GM12878 (cell line): ENCODE measurements around the gene TPI1. TPM values are rescaled to one million over a fixed set of nuclear protein-coding genes. Genes with fewer than 3 reads are reported as not detected.

Experiments
- EZH2 ChIP-seq: IDR thresholded peaks from 2 replicates; pipeline ENCODE4 v1.6.1; 2012; ENCODE audit warnings: low read depth, mild to moderate bottlenecking, control low read depth, inconsistent platforms, low read length, borderline replicate concordance; ENCODE audit not compliant: control insufficient read depth
- GABPA ChIP-seq: IDR thresholded peaks from 2 replicates; pipeline ENCODE4 v1.6.1; 2014; ENCODE audit warnings: antibody characterized with exemption, low read depth, mild to moderate bottlenecking, inconsistent platforms
- MEF2A ChIP-seq: IDR thresholded peaks from 2 replicates; pipeline ENCODE4 v1.6.1; 2011; ENCODE audit warnings: low read depth, mild to moderate bottlenecking, low read length, moderate library complexity; ENCODE audit not compliant: insufficient read depth
- MTA3 ChIP-seq: IDR thresholded peaks from 2 replicates; pipeline ENCODE4 v1.6.1; 2012; ENCODE audit warnings: low read length, inconsistent platforms, borderline replicate concordance
- NFXL1 ChIP-seq: fragments of 450-650 bp; IDR thresholded peaks from 2 replicates; pipeline ENCODE4 v1.6.1; 2017; ENCODE audit warnings: antibody characterized with exemption, mild to moderate bottlenecking, borderline replicate concordance
- NRF1 ChIP-seq: conservative IDR thresholded peaks from 2 replicates; pipeline ENCODE4 v1.6.1; 2011; ENCODE audit warnings: mild to moderate bottlenecking, low read depth, low read length, improper control_type of control experiment
- POLR2A ChIP-seq: IDR thresholded peaks from 2 replicates; pipeline ENCODE4 v1.6.1; 2011; ENCODE audit warnings: low read depth, mild to moderate bottlenecking, low read length
- SMC3 ChIP-seq: IDR thresholded peaks from 2 replicates; pipeline ENCODE4 v1.6.1; 2011; ENCODE audit warnings: low read length, improper control_type of control experiment, borderline replicate concordance
- SRF ChIP-seq, 2 experiments: IDR thresholded peaks; 2 replicates each; pipeline ENCODE4 v1.6.1; 2011; ENCODE audit warnings: low read depth in 2 of 2, low read length in 2 of 2, mild to moderate bottlenecking in 1 of 2, moderate library complexity in 1 of 2
- TBL1XR1 ChIP-seq: IDR thresholded peaks from 2 replicates; pipeline ENCODE4 v1.6.1; 2012; ENCODE audit warnings: low read depth, low read length, improper control_type of control experiment
- TCF12 ChIP-seq: IDR thresholded peaks from 2 replicates; pipeline ENCODE4 v1.6.1; 2011; ENCODE audit warnings: low read depth, mild to moderate bottlenecking, low read length
- ZNF207 ChIP-seq: fragments of 450-650 bp; IDR thresholded peaks from 2 replicates; pipeline ENCODE4 v1.6.1; 2014; ENCODE audit warnings: antibody characterized with exemption, mild to moderate bottlenecking, borderline replicate concordance
- ZSCAN29 ChIP-seq: fragments of 450-650 bp; IDR thresholded peaks from 2 replicates; pipeline ENCODE4 v1.6.1; 2017; ENCODE audit warnings: mild to moderate bottlenecking, moderate library complexity
- polyA plus RNA-seq, 11 experiments: library from polyadenylated mRNA; depleted of rRNA in 4 of 11; unstranded in 6 of 11; stranded (reverse) in 5 of 11; fragments of >200 nt; fragmentation: Nextera tagmentation in 4 of 11; fragmentation: Illumina TruSeq in 1 of 11; extraction: Ambion mirVana in 4 of 11; extraction: Trizol in 1 of 11; gene quantifications; 1 replicate in 1 of 11; 2 replicates in 10 of 11; pipeline versions ENCODE4 v1.2.1 to v1.2.3, GENCODE V29; 2011 to 2016; ENCODE audit warnings: inconsistent platforms in 2 of 11, missing spikeins in 2 of 11, low read depth in 1 of 11
- total RNA-seq, 4 experiments: library from RNA; depleted of rRNA in 3 of 4; stranded (reverse); fragments of >200 nt in 3 of 4; fragmentation: Illumina TruSeq in 1 of 4; extraction: Trizol in 1 of 4; gene quantifications; 2 replicates each; pipeline versions ENCODE4 v1.2.1 to v1.2.3, GENCODE V29; 2013 to 2021
- TF ChIP-seq, protein P1 (sequence below): IDR thresholded peaks from 2 replicates; pipeline ENCODE4 v1.6.1; 2012; ENCODE audit warnings: low read length, inconsistent platforms
- TF ChIP-seq, protein P2 (sequence below): fragments of 450-650 bp; IDR thresholded peaks from 2 replicates; pipeline ENCODE4 v1.6.1; 2016; ENCODE audit warnings: mild to moderate bottlenecking
- TF ChIP-seq, protein P3 (sequence below): fragments of 450-650 bp; IDR thresholded peaks from 2 replicates; pipeline ENCODE4 v1.6.1; 2016; ENCODE audit warnings: mild to moderate bottlenecking, moderate library complexity, borderline replicate concordance
- TF ChIP-seq, protein P4 (sequence below): fragments of 450-650 bp; IDR thresholded peaks from 2 replicates; pipeline ENCODE4 v1.6.1; 2016; ENCODE audit warnings: mild to moderate bottlenecking

TPI1 gene
- total and polyA plus RNA-seq, 10 of the 15 experiments (the other 5 are each of a cell fraction or from before 2014, with no cell fraction given): 916 to 7,349 (median 1,677) TPM

DNA sequence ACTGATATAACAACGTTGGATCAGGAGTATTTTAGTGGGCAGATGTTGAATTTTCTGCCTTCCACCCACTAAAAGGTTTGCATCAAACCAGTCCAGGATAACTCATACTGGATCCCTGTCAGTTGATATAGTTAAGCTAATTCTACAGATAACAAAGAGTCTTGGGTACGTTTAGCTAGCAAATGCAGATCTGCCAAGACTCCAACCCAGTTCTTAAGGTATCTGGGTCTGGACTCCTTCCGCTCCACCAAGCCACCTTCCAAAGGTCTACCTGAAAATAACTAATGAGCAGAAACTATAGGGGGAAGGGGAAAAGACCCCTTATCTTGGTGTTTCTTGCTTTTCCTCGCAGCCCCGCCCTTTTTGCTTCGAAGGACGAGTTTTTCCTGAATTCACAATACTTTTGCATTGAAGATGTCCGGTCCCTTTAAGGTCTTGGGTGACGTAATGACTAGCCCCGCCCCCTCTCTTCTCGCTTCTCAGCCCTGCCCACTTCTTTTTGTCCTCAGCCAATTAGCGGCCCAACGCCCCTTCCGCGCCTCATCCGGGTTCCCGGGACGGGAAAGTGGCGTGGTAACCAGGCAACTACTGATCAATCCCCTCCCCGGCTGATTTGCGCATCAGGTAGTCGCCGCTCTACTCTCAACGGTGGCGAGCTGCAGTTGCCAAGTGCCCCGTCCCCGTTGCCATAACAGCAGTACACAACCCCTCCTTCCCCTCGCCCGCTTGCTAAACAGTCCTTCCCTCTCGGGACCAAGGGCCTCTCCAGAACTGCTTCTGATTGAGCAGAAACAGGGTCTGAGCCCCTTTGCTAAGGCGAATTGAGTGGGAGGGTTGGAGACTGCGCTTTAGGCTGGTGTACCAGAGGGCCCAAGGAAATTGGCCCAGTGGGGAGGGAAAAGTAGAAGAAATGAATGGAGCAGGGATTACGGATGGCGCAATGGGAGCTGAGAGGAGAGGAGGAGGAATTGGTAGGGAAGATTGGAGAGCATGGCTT, 37.2 kb downstream of the TPI1 start, which contains the start of gene LRRC23 (continued):
- TF ChIP-seq, protein P1, sequence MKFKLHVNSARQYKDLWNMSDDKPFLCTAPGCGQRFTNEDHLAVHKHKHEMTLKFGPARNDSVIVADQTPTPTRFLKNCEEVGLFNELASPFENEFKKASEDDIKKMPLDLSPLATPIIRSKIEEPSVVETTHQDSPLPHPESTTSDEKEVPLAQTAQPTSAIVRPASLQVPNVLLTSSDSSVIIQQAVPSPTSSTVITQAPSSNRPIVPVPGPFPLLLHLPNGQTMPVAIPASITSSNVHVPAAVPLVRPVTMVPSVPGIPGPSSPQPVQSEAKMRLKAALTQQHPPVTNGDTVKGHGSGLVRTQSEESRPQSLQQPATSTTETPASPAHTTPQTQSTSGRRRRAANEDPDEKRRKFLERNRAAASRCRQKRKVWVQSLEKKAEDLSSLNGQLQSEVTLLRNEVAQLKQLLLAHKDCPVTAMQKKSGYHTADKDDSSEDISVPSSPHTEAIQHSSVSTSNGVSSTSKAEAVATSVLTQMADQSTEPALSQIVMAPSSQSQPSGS: 0 out of 2 replicates have a peak, but pooled peaks have one; percentile 76
- no peak; the same call in 1 of the 2 replicates for TF ChIP-seq ZNF207
- TF ChIP-seq POLR2A: peak; percentile 73
- TF ChIP-seq EZH2: no peak
- TF ChIP-seq NRF1: 0 out of 2 replicates have a peak, but pooled peaks have one; percentile 3
- no peak for TF ChIP-seq ZSCAN29
- 0 out of 4 replicates have a peak, but pooled peaks of 1 of the 2 experiments have one; percentile 2 for TF ChIP-seq SRF (IDR thresholded peaks at IDR 0.05; ENCODE audit: low read depth in 2 of 2, low read length in 2 of 2)
- TF ChIP-seq TBL1XR1: no peak
- TF ChIP-seq, protein P2, sequence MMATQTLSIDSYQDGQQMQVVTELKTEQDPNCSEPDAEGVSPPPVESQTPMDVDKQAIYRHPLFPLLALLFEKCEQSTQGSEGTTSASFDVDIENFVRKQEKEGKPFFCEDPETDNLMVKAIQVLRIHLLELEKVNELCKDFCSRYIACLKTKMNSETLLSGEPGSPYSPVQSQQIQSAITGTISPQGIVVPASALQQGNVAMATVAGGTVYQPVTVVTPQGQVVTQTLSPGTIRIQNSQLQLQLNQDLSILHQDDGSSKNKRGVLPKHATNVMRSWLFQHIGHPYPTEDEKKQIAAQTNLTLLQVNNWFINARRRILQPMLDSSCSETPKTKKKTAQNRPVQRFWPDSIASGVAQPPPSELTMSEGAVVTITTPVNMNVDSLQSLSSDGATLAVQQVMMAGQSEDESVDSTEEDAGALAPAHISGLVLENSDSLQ: peak; percentile 74
- no peak for TF ChIP-seq MTA3
- no peak for TF ChIP-seq NFXL1
- TF ChIP-seq, protein P3, sequence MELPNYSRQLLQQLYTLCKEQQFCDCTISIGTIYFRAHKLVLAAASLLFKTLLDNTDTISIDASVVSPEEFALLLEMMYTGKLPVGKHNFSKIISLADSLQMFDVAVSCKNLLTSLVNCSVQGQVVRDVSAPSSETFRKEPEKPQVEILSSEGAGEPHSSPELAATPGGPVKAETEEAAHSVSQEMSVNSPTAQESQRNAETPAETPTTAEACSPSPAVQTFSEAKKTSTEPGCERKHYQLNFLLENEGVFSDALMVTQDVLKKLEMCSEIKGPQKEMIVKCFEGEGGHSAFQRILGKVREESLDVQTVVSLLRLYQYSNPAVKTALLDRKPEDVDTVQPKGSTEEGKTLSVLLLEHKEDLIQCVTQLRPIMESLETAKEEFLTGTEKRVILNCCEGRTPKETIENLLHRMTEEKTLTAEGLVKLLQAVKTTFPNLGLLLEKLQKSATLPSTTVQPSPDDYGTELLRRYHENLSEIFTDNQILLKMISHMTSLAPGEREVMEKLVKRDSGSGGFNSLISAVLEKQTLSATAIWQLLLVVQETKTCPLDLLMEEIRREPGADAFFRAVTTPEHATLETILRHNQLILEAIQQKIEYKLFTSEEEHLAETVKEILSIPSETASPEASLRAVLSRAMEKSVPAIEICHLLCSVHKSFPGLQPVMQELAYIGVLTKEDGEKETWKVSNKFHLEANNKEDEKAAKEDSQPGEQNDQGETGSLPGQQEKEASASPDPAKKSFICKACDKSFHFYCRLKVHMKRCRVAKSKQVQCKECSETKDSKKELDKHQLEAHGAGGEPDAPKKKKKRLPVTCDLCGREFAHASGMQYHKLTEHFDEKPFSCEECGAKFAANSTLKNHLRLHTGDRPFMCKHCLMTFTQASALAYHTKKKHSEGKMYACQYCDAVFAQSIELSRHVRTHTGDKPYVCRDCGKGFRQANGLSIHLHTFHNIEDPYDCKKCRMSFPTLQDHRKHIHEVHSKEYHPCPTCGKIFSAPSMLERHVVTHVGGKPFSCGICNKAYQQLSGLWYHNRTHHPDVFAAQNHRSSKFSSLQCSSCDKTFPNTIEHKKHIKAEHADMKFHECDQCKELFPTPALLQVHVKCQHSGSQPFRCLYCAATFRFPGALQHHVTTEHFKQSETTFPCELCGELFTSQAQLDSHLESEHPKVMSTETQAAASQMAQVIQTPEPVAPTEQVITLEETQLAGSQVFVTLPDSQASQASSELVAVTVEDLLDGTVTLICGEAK: peak; percentile 53; the same call in 1 of the 2 replicates
- TF ChIP-seq GABPA: no peak
- no peak for TF ChIP-seq SMC3
- no peak for TF ChIP-seq MEF2A
- TF ChIP-seq, protein P4, sequence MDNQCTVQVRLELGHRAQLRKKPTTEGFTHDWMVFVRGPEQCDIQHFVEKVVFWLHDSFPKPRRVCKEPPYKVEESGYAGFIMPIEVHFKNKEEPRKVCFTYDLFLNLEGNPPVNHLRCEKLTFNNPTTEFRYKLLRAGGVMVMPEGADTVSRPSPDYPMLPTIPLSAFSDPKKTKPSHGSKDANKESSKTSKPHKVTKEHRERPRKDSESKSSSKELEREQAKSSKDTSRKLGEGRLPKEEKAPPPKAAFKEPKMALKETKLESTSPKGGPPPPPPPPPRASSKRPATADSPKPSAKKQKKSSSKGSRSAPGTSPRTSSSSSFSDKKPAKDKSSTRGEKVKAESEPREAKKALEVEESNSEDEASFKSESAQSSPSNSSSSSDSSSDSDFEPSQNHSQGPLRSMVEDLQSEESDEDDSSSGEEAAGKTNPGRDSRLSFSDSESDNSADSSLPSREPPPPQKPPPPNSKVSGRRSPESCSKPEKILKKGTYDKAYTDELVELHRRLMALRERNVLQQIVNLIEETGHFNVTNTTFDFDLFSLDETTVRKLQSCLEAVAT: peak; percentile 50; the same call in 1 of the 2 replicates
- no peak for TF ChIP-seq TCF12
